AML-193 (cell line): ENCODE measurements around the gene NKX2-3.

Experiments
- DNase-seq, 2 experiments: peaks; one replicate each; lab custom pipeline; 2025; lab: John Stamatoyannopoulos, UW

Gene NKX2-3

GRCh38 chr10:99526861-99527504 is 5.8 kb upstream of the NKX2-3 start:
- no peak for DNase-seq

- DNase-seq: no peak
These were observed 4.9 kb upstream of the NKX2-3 start for GRCh38 chr10:99527526-99528493.

- DNase-seq: no peak
These were observed 4.0 kb upstream of the NKX2-3 start for GRCh38 chr10:99528494-99529441.

- no peak for DNase-seq
These were observed 3.1 kb upstream of the NKX2-3 start for GRCh38 chr10:99529591-99530107.

- no peak for DNase-seq
These were observed 2.4 kb upstream of the NKX2-3 start for GRCh38 chr10:99530108-99531025.

- DNase-seq: no peak
These were observed 1.6 kb upstream of the NKX2-3 start for GRCh38 chr10:99531026-99531695.

GRCh38 chr10:99531696-99532593 is 797 bp upstream of the NKX2-3 start:
- DNase-seq: no peak

- no peak for DNase-seq
These were observed 1.0 kb downstream of the NKX2-3 start for GRCh38 chr10:99533496-99534449.

GRCh38 chr10:99534450-99534938 is 1.8 kb downstream of the NKX2-3 start:
- DNase-seq: no peak

- DNase-seq: no peak
These were observed 2.4 kb downstream of the NKX2-3 start for GRCh38 chr10:99534939-99535763.

GRCh38 chr10:99535764-99536337 is 3.1 kb downstream of the NKX2-3 start:
- no peak for DNase-seq

GRCh38 chr10:99536338-99537085 is 3.8 kb downstream of the NKX2-3 start:
- DNase-seq: no peak

GRCh38 chr10:99537086-99537988 is 4.6 kb downstream of the NKX2-3 start:
- no peak for DNase-seq
